ENCODE data around the gene MIER2. TPM values are rescaled to one million over a fixed set of nuclear protein-coding genes. Genes with fewer than 3 reads are reported as not detected.

Gene MIER2
- polyA plus RNA-seq, 2 donors: 13.0 to 13.9 TPM

GRCh38 chr19:292281-292884, 52.2 kb downstream of the MIER2 start:
- peaks cover 0 to 3% of the 10 kb centered on the region in 2 donors for H3K9me3 ChIP-seq (ENCODE audit: control insufficient read depth in 2 of 2, insufficient read depth in 1 of 2, low read depth in 1 of 2, low read length in 1 of 2)
- H3K27me3 ChIP-seq (ENCODE audit: control insufficient read depth in 1 of 2, insufficient read depth in 2 of 2, low read length in 2 of 2): peaks cover 0 to 4% of the 10 kb centered on the region in 2 donors
- no peak overlapping the region for H3K27ac ChIP-seq (ENCODE audit: low read depth in 2 of 2, low read length in 1 of 2)
- 79 to 88% methylated on average over 15 of the region's 15 CpGs for WGBS, 2 donors
- peaks cover 2 to 8% of the 10 kb centered on the region in 2 donors for H3K4me1 ChIP-seq (ENCODE audit: control insufficient read depth in 2 of 2, insufficient read depth in 2 of 2, low read length in 1 of 2)
- no peaks in the 10 kb centered on the region for H3K36me3 ChIP-seq (ENCODE audit: control insufficient read depth in 2 of 2, insufficient read depth in 2 of 2, low read length in 1 of 2)
- H3K4me3 ChIP-seq (ENCODE audit: low read depth in 1 of 2, low read length in 2 of 2): no peak overlapping the region

- WGBS, 2 donors: 19 to 26% methylated on average over 53 to 68 of the region's 71 CpGs
- H3K9me3 ChIP-seq (ENCODE audit: control insufficient read depth in 2 of 2, insufficient read depth in 1 of 2, low read depth in 1 of 2, low read length in 1 of 2): peaks cover 0 to 3% of the 10 kb centered on the region in 2 donors
- H3K4me3 ChIP-seq (ENCODE audit: low read depth in 1 of 2, low read length in 2 of 2): peak overlapping the region; percentile 31 to 40
- peaks cover 2 to 8% of the 10 kb centered on the region in 2 donors for H3K4me1 ChIP-seq (ENCODE audit: control insufficient read depth in 2 of 2, insufficient read depth in 2 of 2, low read length in 1 of 2)
- H3K27me3 ChIP-seq (ENCODE audit: control insufficient read depth in 1 of 2, insufficient read depth in 2 of 2, low read length in 2 of 2): peaks cover 0 to 4% of the 10 kb centered on the region in 2 donors
- no peaks in the 10 kb centered on the region for H3K36me3 ChIP-seq (ENCODE audit: control insufficient read depth in 2 of 2, insufficient read depth in 2 of 2, low read length in 1 of 2)
- H3K27ac ChIP-seq (ENCODE audit: low read depth in 2 of 2, low read length in 1 of 2): peak overlapping the region in 1 of 2 donors; percentile 35
Measured at GRCh38 chr19:291561-292280, 52.9 kb downstream of the MIER2 start.

- Histone ChIP-seq H3K27ac (ENCODE audit: low read depth in 2 of 2, low read length in 1 of 2) (peak within 1 kb of the TSS; percentile 73 to 92), H3K4me1 (ENCODE audit: control insufficient read depth in 2 of 2, insufficient read depth in 2 of 2, low read length in 1 of 2) (peaks cover 2 to 8% of the 10 kb centered on the region in 2 donors), H3K9me3 (ENCODE audit: control insufficient read depth in 2 of 2, insufficient read depth in 1 of 2, low read depth in 1 of 2, low read length in 1 of 2) (peaks cover 0 to 3% of the 10 kb centered on the region in 2 donors), H3K36me3 (ENCODE audit: control insufficient read depth in 2 of 2, insufficient read depth in 2 of 2, low read length in 1 of 2) (no peaks in the 10 kb centered on the region), H3K27me3 (ENCODE audit: control insufficient read depth in 1 of 2, insufficient read depth in 2 of 2, low read length in 2 of 2) (peaks cover 0 to 4% of the 10 kb centered on the region in 2 donors), H3K4me3 (ENCODE audit: low read depth in 1 of 2, low read length in 2 of 2) (peak within 1 kb of the TSS; percentile 41 to 50)
- 3 to 5% methylated on average over 35 to 56 of the region's 60 CpGs for WGBS, 2 donors
Measured at GRCh38 chr19:291006-291521, 53.5 kb downstream of the MIER2 start, which contains the start of gene PLPP2. Gene PLPP2 (minus strand): TSS chr19:291403. CDS start chr19:291336, 67 bp downstream.

- 3% methylated on average over 48 to 51 of the region's 51 CpGs for WGBS, 2 donors
- H3K36me3 ChIP-seq (ENCODE audit: control insufficient read depth in 2 of 2, insufficient read depth in 2 of 2, low read length in 1 of 2): no peaks in the 10 kb centered on the region
- peaks cover 2 to 8% of the 10 kb centered on the region in 2 donors for H3K4me1 ChIP-seq (ENCODE audit: control insufficient read depth in 2 of 2, insufficient read depth in 2 of 2, low read length in 1 of 2)
- H3K4me3 ChIP-seq (ENCODE audit: low read depth in 1 of 2, low read length in 2 of 2): peak overlapping the region; percentile 41 to 50
- peaks cover 0 to 3% of the 10 kb centered on the region in 2 donors for H3K9me3 ChIP-seq (ENCODE audit: control insufficient read depth in 2 of 2, insufficient read depth in 1 of 2, low read depth in 1 of 2, low read length in 1 of 2)
- H3K27me3 ChIP-seq (ENCODE audit: control insufficient read depth in 1 of 2, insufficient read depth in 2 of 2, low read length in 2 of 2): peaks cover 0 to 4% of the 10 kb centered on the region in 2 donors
- peak overlapping the region; percentile 73 to 92 for H3K27ac ChIP-seq (ENCODE audit: low read depth in 2 of 2, low read length in 1 of 2)
Measured at GRCh38 chr19:290372-291005, 54.1 kb downstream of the MIER2 start.

- Histone ChIP-seq H3K4me3 (ENCODE audit: low read depth in 1 of 2, low read length in 2 of 2) (no peak overlapping the region), H3K27ac (ENCODE audit: low read depth in 2 of 2, low read length in 1 of 2) (peak overlapping the region; percentile 73 to 92), H3K4me1 (ENCODE audit: control insufficient read depth in 2 of 2, insufficient read depth in 2 of 2, low read length in 1 of 2) (peaks cover 2 to 5% of the 10 kb centered on the region in 2 donors), H3K36me3 (ENCODE audit: control insufficient read depth in 2 of 2, insufficient read depth in 2 of 2, low read length in 1 of 2) (no peaks in the 10 kb centered on the region), H3K27me3 (ENCODE audit: control insufficient read depth in 1 of 2, insufficient read depth in 2 of 2, low read length in 2 of 2) (peaks cover 0 to 4% of the 10 kb centered on the region in 2 donors), H3K9me3 (ENCODE audit: control insufficient read depth in 2 of 2, insufficient read depth in 1 of 2, low read depth in 1 of 2, low read length in 1 of 2) (peaks cover 0 to 3% of the 10 kb centered on the region in 2 donors)
- WGBS, 2 donors: 30 to 34% methylated on average over 25 to 26 of the region's 26 CpGs
Measured at GRCh38 chr19:289651-290371, 54.8 kb downstream of the MIER2 start.

GRCh38 chr19:288911-289310, 55.7 kb downstream of the MIER2 start:
- H3K4me3 ChIP-seq (ENCODE audit: low read depth in 1 of 2, low read length in 2 of 2): no peak overlapping the region
- peaks cover 0 to 4% of the 10 kb centered on the region in 2 donors for H3K27me3 ChIP-seq (ENCODE audit: control insufficient read depth in 1 of 2, insufficient read depth in 2 of 2, low read length in 2 of 2)
- no peak overlapping the region for H3K27ac ChIP-seq (ENCODE audit: low read depth in 2 of 2, low read length in 1 of 2)
- H3K36me3 ChIP-seq (ENCODE audit: control insufficient read depth in 2 of 2, insufficient read depth in 2 of 2, low read length in 1 of 2): no peaks in the 10 kb centered on the region
- H3K9me3 ChIP-seq (ENCODE audit: control insufficient read depth in 2 of 2, insufficient read depth in 1 of 2, low read depth in 1 of 2, low read length in 1 of 2): peaks cover 0 to 3% of the 10 kb centered on the region in 2 donors
- WGBS, 2 donors: 73 to 85% methylated on average over 10 of the region's 10 CpGs
- H3K4me1 ChIP-seq (ENCODE audit: control insufficient read depth in 2 of 2, insufficient read depth in 2 of 2, low read length in 1 of 2): peaks cover 0 to 2% of the 10 kb centered on the region in 2 donors

GRCh38 chr19:287381-287871, 57.2 kb downstream of the MIER2 start:
- no peak overlapping the region for H3K27ac ChIP-seq (ENCODE audit: low read depth in 2 of 2, low read length in 1 of 2)
- peaks cover 0 to 3% of the 10 kb centered on the region in 2 donors for H3K9me3 ChIP-seq (ENCODE audit: control insufficient read depth in 2 of 2, insufficient read depth in 1 of 2, low read depth in 1 of 2, low read length in 1 of 2)
- no peaks in the 10 kb centered on the region for H3K36me3 ChIP-seq (ENCODE audit: control insufficient read depth in 2 of 2, insufficient read depth in 2 of 2, low read length in 1 of 2)
- H3K27me3 ChIP-seq (ENCODE audit: control insufficient read depth in 1 of 2, insufficient read depth in 2 of 2, low read length in 2 of 2): peaks cover 0 to 4% of the 10 kb centered on the region in 2 donors
- H3K4me1 ChIP-seq (ENCODE audit: control insufficient read depth in 2 of 2, insufficient read depth in 2 of 2, low read length in 1 of 2): peaks cover 0 to 2% of the 10 kb centered on the region in 2 donors
- WGBS, 2 donors: 89 to 91% methylated on average over 19 of the region's 19 CpGs
- no peak overlapping the region for H3K4me3 ChIP-seq (ENCODE audit: low read depth in 1 of 2, low read length in 2 of 2)

GRCh38 chr19:283395-283794, 61.2 kb downstream of the MIER2 start:
- Histone ChIP-seq H3K36me3 (ENCODE audit: control insufficient read depth in 2 of 2, insufficient read depth in 2 of 2, low read length in 1 of 2) (peaks cover 3 to 4% of the 10 kb centered on the region in 2 donors), H3K27me3 (ENCODE audit: control insufficient read depth in 1 of 2, insufficient read depth in 2 of 2, low read length in 2 of 2) (no peaks in the 10 kb centered on the region), H3K9me3 (ENCODE audit: control insufficient read depth in 2 of 2, insufficient read depth in 1 of 2, low read depth in 1 of 2, low read length in 1 of 2) (no peaks in the 10 kb centered on the region), H3K4me3 (ENCODE audit: low read depth in 1 of 2, low read length in 2 of 2) (no peak overlapping the region), H3K27ac (ENCODE audit: low read depth in 2 of 2, low read length in 1 of 2) (no peak overlapping the region), H3K4me1 (ENCODE audit: control insufficient read depth in 2 of 2, insufficient read depth in 2 of 2, low read length in 1 of 2) (no peaks in the 10 kb centered on the region)
- 87 to 88% methylated on average over 10 of the region's 10 CpGs for WGBS, 2 donors

- no peak overlapping the region for H3K27ac ChIP-seq (ENCODE audit: low read depth in 2 of 2, low read length in 1 of 2)
- H3K27me3 ChIP-seq (ENCODE audit: control insufficient read depth in 1 of 2, insufficient read depth in 2 of 2, low read length in 2 of 2): no peaks in the 10 kb centered on the region
- H3K9me3 ChIP-seq (ENCODE audit: control insufficient read depth in 2 of 2, insufficient read depth in 1 of 2, low read depth in 1 of 2, low read length in 1 of 2): no peaks in the 10 kb centered on the region
- no peaks in the 10 kb centered on the region for H3K4me1 ChIP-seq (ENCODE audit: control insufficient read depth in 2 of 2, insufficient read depth in 2 of 2, low read length in 1 of 2)
- no peak overlapping the region for H3K4me3 ChIP-seq (ENCODE audit: low read depth in 1 of 2, low read length in 2 of 2)
- WGBS, 2 donors: 71% methylated on average over 13 of the region's 13 CpGs
- peaks cover 3 to 4% of the 10 kb centered on the region in 2 donors for H3K36me3 ChIP-seq (ENCODE audit: control insufficient read depth in 2 of 2, insufficient read depth in 2 of 2, low read length in 1 of 2)
Measured at GRCh38 chr19:282501-282900, 62.1 kb downstream of the MIER2 start.
